ENCODE results near the gene CDH13.

CDH13 gene

GRCh38 chr16:82643136-82643535, 16.4 kb downstream of the CDH13 start:
- no peak for ATAC-seq
- no peak for TF ChIP-seq TCF4 (CRISPR knock-in tag; IDR thresholded peaks at IDR 0.05; ENCODE audit: borderline replicate concordance)
- TF ChIP-seq ZNF8 (CRISPR knock-in tag; IDR thresholded peaks at IDR 0.05): no peak
- no peak for TF ChIP-seq ZNF70 (CRISPR knock-in tag; IDR thresholded peaks at IDR 0.05)
- no peak for TF ChIP-seq ZFP3 (CRISPR knock-in tag; IDR thresholded peaks at IDR 0.05)
- TF ChIP-seq RARB (CRISPR knock-in tag; IDR thresholded peaks at IDR 0.05): no peak
- TF ChIP-seq SNAI2 (CRISPR knock-in tag; IDR thresholded peaks at IDR 0.05): no peak
- TF ChIP-seq ISL1 (CRISPR knock-in tag; IDR thresholded peaks at IDR 0.05): no peak
- no peak for TF ChIP-seq ARNTL (CRISPR knock-in tag; IDR thresholded peaks at IDR 0.05; ENCODE audit: borderline replicate concordance, low read depth)
- TF ChIP-seq OSR1 (CRISPR knock-in tag; IDR thresholded peaks at IDR 0.05): no peak
- TF ChIP-seq BACH2 (CRISPR knock-in tag; IDR thresholded peaks at IDR 0.05; ENCODE audit: borderline replicate concordance): no peak
- TF ChIP-seq GLIS3 (CRISPR knock-in tag; IDR thresholded peaks at IDR 0.05): no peak
- no peak for TF ChIP-seq PPARA (CRISPR knock-in tag; IDR thresholded peaks at IDR 0.05; ENCODE audit: borderline replicate concordance)
- no peak for TF ChIP-seq ESRRG (CRISPR knock-in tag; IDR thresholded peaks at IDR 0.05)

GRCh38 chr16:82643936-82644630, 17.3 kb downstream of the CDH13 start:
- no peak for TF ChIP-seq ZFP3 (CRISPR knock-in tag; IDR thresholded peaks at IDR 0.05)
- TF ChIP-seq RARB (CRISPR knock-in tag; IDR thresholded peaks at IDR 0.05): no peak
- no peak for TF ChIP-seq SNAI2 (CRISPR knock-in tag; IDR thresholded peaks at IDR 0.05)
- TF ChIP-seq ESRRG (CRISPR knock-in tag; IDR thresholded peaks at IDR 0.05): no peak
- TF ChIP-seq, protein P1, sequence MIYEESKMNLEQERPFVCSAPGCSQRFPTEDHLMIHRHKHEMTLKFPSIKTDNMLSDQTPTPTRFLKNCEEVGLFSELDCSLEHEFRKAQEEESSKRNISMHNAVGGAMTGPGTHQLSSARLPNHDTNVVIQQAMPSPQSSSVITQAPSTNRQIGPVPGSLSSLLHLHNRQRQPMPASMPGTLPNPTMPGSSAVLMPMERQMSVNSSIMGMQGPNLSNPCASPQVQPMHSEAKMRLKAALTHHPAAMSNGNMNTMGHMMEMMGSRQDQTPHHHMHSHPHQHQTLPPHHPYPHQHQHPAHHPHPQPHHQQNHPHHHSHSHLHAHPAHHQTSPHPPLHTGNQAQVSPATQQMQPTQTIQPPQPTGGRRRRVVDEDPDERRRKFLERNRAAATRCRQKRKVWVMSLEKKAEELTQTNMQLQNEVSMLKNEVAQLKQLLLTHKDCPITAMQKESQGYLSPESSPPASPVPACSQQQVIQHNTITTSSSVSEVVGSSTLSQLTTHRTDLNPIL (CRISPR knock-in tag; IDR thresholded peaks at IDR 0.05; ENCODE audit: low read depth): no peak
- TF ChIP-seq TCF4 (CRISPR knock-in tag; IDR thresholded peaks at IDR 0.05; ENCODE audit: borderline replicate concordance): no peak
- TF ChIP-seq POU6F1 (CRISPR knock-in tag; IDR thresholded peaks at IDR 0.05; ENCODE audit: borderline replicate concordance, low read depth): no peak
- no peak for TF ChIP-seq ZC3H10 (CRISPR knock-in tag; IDR thresholded peaks at IDR 0.05)
- no peak for TF ChIP-seq PPARA (CRISPR knock-in tag; IDR thresholded peaks at IDR 0.05; ENCODE audit: borderline replicate concordance)
- no peak for TF ChIP-seq ISL1 (CRISPR knock-in tag; IDR thresholded peaks at IDR 0.05)
- TF ChIP-seq TSHZ2 (CRISPR knock-in tag; IDR thresholded peaks at IDR 0.05): no peak
- TF ChIP-seq CSDC2 (CRISPR knock-in tag; IDR thresholded peaks at IDR 0.05): no peak
- no peak for TF ChIP-seq BACH2 (CRISPR knock-in tag; IDR thresholded peaks at IDR 0.05; ENCODE audit: borderline replicate concordance)
- no peak for TF ChIP-seq ARNTL (CRISPR knock-in tag; IDR thresholded peaks at IDR 0.05; ENCODE audit: borderline replicate concordance, low read depth)
- no peak for TF ChIP-seq PATZ1 (CRISPR knock-in tag; IDR thresholded peaks at IDR 0.05; ENCODE audit: borderline replicate concordance)
- no peak for TF ChIP-seq TOX (CRISPR knock-in tag; IDR thresholded peaks at IDR 0.05; ENCODE audit: borderline replicate concordance)
- TF ChIP-seq ZNF70 (CRISPR knock-in tag; IDR thresholded peaks at IDR 0.05): no peak
- no peak for TF ChIP-seq ZFP30 (CRISPR knock-in tag; IDR thresholded peaks at IDR 0.05)
- no peak for ATAC-seq

GRCh38 chr16:82646504-82646903, 19.7 kb downstream of the CDH13 start:
- no peak for ATAC-seq
- no peak for TF ChIP-seq PATZ1 (CRISPR knock-in tag; IDR thresholded peaks at IDR 0.05; ENCODE audit: borderline replicate concordance)
- TF ChIP-seq ZNF8 (CRISPR knock-in tag; IDR thresholded peaks at IDR 0.05): no peak
- no peak for TF ChIP-seq ZNF565 (CRISPR knock-in tag; conservative IDR thresholded peaks at IDR 0.05; ENCODE audit: low read depth)
- TF ChIP-seq TSHZ2 (CRISPR knock-in tag; IDR thresholded peaks at IDR 0.05): no peak
- TF ChIP-seq BACH2 (CRISPR knock-in tag; IDR thresholded peaks at IDR 0.05; ENCODE audit: borderline replicate concordance): no peak
- no peak for TF ChIP-seq ZNF70 (CRISPR knock-in tag; IDR thresholded peaks at IDR 0.05)
- no peak for TF ChIP-seq POU6F1 (CRISPR knock-in tag; IDR thresholded peaks at IDR 0.05; ENCODE audit: borderline replicate concordance, low read depth)
- no peak for TF ChIP-seq TOX (CRISPR knock-in tag; IDR thresholded peaks at IDR 0.05; ENCODE audit: borderline replicate concordance)
- no peak for TF ChIP-seq ESRRG (CRISPR knock-in tag; IDR thresholded peaks at IDR 0.05)

Data from SK-N-SH treated with all-trans-retinoic acid at 6 μM for 48 hours (cell line).